ENCODE data around the gene LYZL6. TPM values are rescaled to one million over a fixed set of nuclear protein-coding genes. Genes with fewer than 3 reads are reported as not detected.
A peak's percentile ranks its signal among the peaks of the same experiment; 100 is the strongest.

Gene LYZL6
- total and polyA plus RNA-seq, 7 donors = not detected

GRCh38 chr17:35934760-35935159 lies 8.8 kb downstream of the LYZL6 start:
- intact Hi-C loops (cut with DNase I) = no loop called here
- 80 to 88% methylated on average over 10 of the region's 10 CpGs for WGBS, 2 donors
- DNase-seq = no peak
- Histone ChIP-seq H3K27me3 (peaks cover 3 to 8% (median 5%) of the 10 kb centered on the region in 3 donors), H3K4me3 (no peak overlapping the region), H3K36me3 (no peaks in the 10 kb centered on the region), H3K27ac (no peak overlapping the region), H3K9me3 (no peaks in the 10 kb centered on the region), H3K4me1 (peaks cover 0 to 12% (median 11%) of the 10 kb centered on the region in 4 donors)
- no peak for TF ChIP-seq POLR2A (IDR thresholded peaks at IDR 0.05)
- TF ChIP-seq CTCF (IDR thresholded peaks at IDR 0.05) = no peak
- no peak for TF ChIP-seq POLR2AphosphoS5 (IDR thresholded peaks at IDR 0.05)
- TF ChIP-seq EP300 (IDR thresholded peaks at IDR 0.05) = no peak

GRCh38 chr17:35932586-35932985 lies 10.9 kb downstream of the LYZL6 start:
- Histone ChIP-seq H3K27ac (no peak overlapping the region), H3K4me1 (peaks cover 0 to 13% (median 11%) of the 10 kb centered on the region in 4 donors), H3K27me3 (peaks cover 3 to 27% (median 7%) of the 10 kb centered on the region in 3 donors), H3K4me3 (no peak overlapping the region), H3K9me3 (no peaks in the 10 kb centered on the region), H3K36me3 (no peaks in the 10 kb centered on the region)
- no peak for TF ChIP-seq EP300 (IDR thresholded peaks at IDR 0.05)
- no peak for TF ChIP-seq CTCF (IDR thresholded peaks at IDR 0.05)
- TF ChIP-seq POLR2AphosphoS5 (IDR thresholded peaks at IDR 0.05) = no peak
- no peak for TF ChIP-seq POLR2A (IDR thresholded peaks at IDR 0.05)
- intact Hi-C loops (cut with DNase I) = no loop called here
- no peak for DNase-seq

GRCh38 chr17:35931794-35932425 lies 11.6 kb downstream of the LYZL6 start:
- intact Hi-C loops (cut with DNase I) = no loop called here
- WGBS, 2 donors = 82 to 84% methylated on average over 6 of the region's 6 CpGs
- no peak for DNase-seq

GRCh38 chr17:35930211-35931065 lies 13.1 kb downstream of the LYZL6 start, which contains the start of gene RDM1:
RDM1 (minus strand) TSS chr17:35930773; CDS start chr17:35930727, 46 bp downstream.
- no peak for DNase-seq
- Histone ChIP-seq H3K27me3 (peaks cover 3 to 27% (median 7%) of the 10 kb centered on the region in 3 donors), H3K4me3 (peak within 1 kb of the TSS in 3 of 4 donors; percentile 8 to 39 (median 37)), H3K36me3 (no peaks in the 10 kb centered on the region), H3K4me1 (peaks cover 0 to 13% (median 11%) of the 10 kb centered on the region in 4 donors), H3K9me3 (no peaks in the 10 kb centered on the region), H3K27ac (no peak within 1 kb of the TSS)
- TF ChIP-seq CTCF (IDR thresholded peaks at IDR 0.05) (no peak), EP300 (IDR thresholded peaks at IDR 0.05) (no peak), POLR2AphosphoS5 (IDR thresholded peaks at IDR 0.05) (no peak), POLR2A (IDR thresholded peaks at IDR 0.05) (no peak)
- intact Hi-C loops (cut with DNase I) = no loop called here
- 2% methylated on average over 35 of the region's 35 CpGs for WGBS, 2 donors

More at GRCh38 chr17:35931794-35932425, 11.6 kb downstream of the LYZL6 start:
- peaks cover 0 to 13% (median 11%) of the 10 kb centered on the region in 4 donors for H3K4me1 ChIP-seq
- no peaks in the 10 kb centered on the region for H3K9me3 ChIP-seq
- TF ChIP-seq EP300 (IDR thresholded peaks at IDR 0.05) (no peak), POLR2A (IDR thresholded peaks at IDR 0.05) (no peak), CTCF (IDR thresholded peaks at IDR 0.05) (no peak), POLR2AphosphoS5 (IDR thresholded peaks at IDR 0.05) (no peak)
- no peak overlapping the region for H3K4me3 ChIP-seq
- no peak overlapping the region for H3K27ac ChIP-seq
- peaks cover 3 to 27% (median 7%) of the 10 kb centered on the region in 3 donors for H3K27me3 ChIP-seq
- no peaks in the 10 kb centered on the region for H3K36me3 ChIP-seq

Data from sigmoid colon (tissue), 7 donors.